A549 (cell line): Measurements from ENCODE around the gene ERP44. TPM values are rescaled to one million over a fixed set of nuclear protein-coding genes. Genes with fewer than 3 reads are reported as not detected.
"Not testable (repeated sequence)": the region's sequence is repeated elsewhere in the genome, so short reads cannot be mapped to it uniquely, and the experiment has no call there.

ENCODE experiments used
- ATAC-seq, 2 experiments: fragments of 200-7000 bp in 1 of 2; fragments of >200 bp in 1 of 2; cut with Nextera tagmentation in 1 of 2; cut with Tn5 transposase in 1 of 2; 3 replicates each; pipeline versions ENCODE4 v1.8.0 to v1.9.1; 2018 to 2020; ENCODE audit warnings: mild to moderate bottlenecking in 1 of 2, moderate library complexity in 1 of 2
- CTCF ChIA-PET: fragments of 300-600 bp; sonication (Branson Sonifier 250); formaldehyde crosslinking; extraction: SDS; loops from one replicate; lab custom pipeline; 2021; ENCODE audit warnings: antibody characterized with exemption, inconsistent platforms; lab: Yijun Ruan, JAX
- POLR2A ChIA-PET: fragments of 350-600 bp; formaldehyde crosslinking; extraction: SDS; loops from one replicate; lab custom pipeline; 2021; ENCODE audit warnings: antibody characterized with exemption, inconsistent platforms; lab: Yijun Ruan, JAX
- DNase-seq, 2 experiments: peaks; one replicate each; pipeline versions ENCODE4 v3.0.0 to v3.0.0-alpha.2; 2011 to 2016; ENCODE audit warnings: low read depth in 1 of 2, low spot score in 1 of 2
- FAIRE-seq: peaks from 2 replicates; lab custom pipeline; 2011; peaks lifted over from hg19 to GRCh38; lab: Jason Lieb, UNC
- H3K27ac ChIP-seq, 2 experiments: fragments of >200 bp; sonication (Bioruptor Twin); formaldehyde crosslinking; 3 replicates each; pipeline ENCODE4 v1.5.1; 2016 to 2017
- H3K4me1 ChIP-seq: fragments of >200 bp; sonication (Bioruptor Twin); formaldehyde crosslinking; 3 replicates; pipeline ENCODE4 v1.6.1; 2016
- H3K4me2 ChIP-seq: fragments of >200 bp; sonication (Bioruptor Twin); formaldehyde crosslinking; 3 replicates; pipeline ENCODE4 v1.6.1; 2016
- H3K4me3 ChIP-seq: fragments of >200 bp; sonication (Bioruptor Twin); formaldehyde crosslinking; 3 replicates; pipeline ENCODE4 v1.5.1; 2016
- H3K9me3 ChIP-seq: fragments of >200 bp; sonication (Bioruptor Twin); formaldehyde crosslinking; 3 replicates; pipeline ENCODE4 v1.6.1; 2016
- BHLHE40 ChIP-seq: IDR thresholded peaks from 2 replicates; pipeline ENCODE4 v1.6.1; 2012; ENCODE audit warnings: low read depth, low read length, inconsistent platforms
- CBX2 ChIP-seq: fragments of 200-600 bp; sonication (generic); IDR thresholded peaks from 2 replicates; pipeline ENCODE4 v1.6.1; 2016; ENCODE audit warnings: low read depth, mild to moderate bottlenecking, borderline replicate concordance
- CBX8 ChIP-seq: fragments of 200-600 bp; sonication (generic); IDR thresholded peaks from 2 replicates; pipeline ENCODE4 v1.6.1; 2016
- CHD2 ChIP-seq: fragments of 150-350 bp; IDR thresholded peaks from 2 replicates; pipeline ENCODE4 v1.6.1; 2014; ENCODE audit warnings: low read length; ENCODE audit not compliant: partially characterized antibody
- CTCF ChIP-seq: fragments of >200 bp; sonication (Bioruptor Twin); formaldehyde crosslinking; IDR thresholded peaks from 3 replicates; pipeline ENCODE4 v1.5.1; 2016
- EP300 ChIP-seq, 2 experiments: fragments of >200 bp; sonication (Bioruptor Twin); formaldehyde crosslinking; IDR thresholded peaks; 2 replicates in 1 of 2; 3 replicates in 1 of 2; pipeline ENCODE4 v1.6.1; 2016 to 2017
- ESRRA ChIP-seq: fragments of 150-350 bp; IDR thresholded peaks from 2 replicates; pipeline ENCODE4 v1.6.1; 2014; ENCODE audit warnings: mild to moderate bottlenecking, low read length, borderline replicate concordance
- FOXS1 ChIP-seq: fragments of 250-450 bp; sonication (Bioruptor Pico); IDR thresholded peaks from 2 replicates; pipeline ENCODE4 v1.5.0; 2020; ENCODE audit warnings: mild to moderate bottlenecking, moderate library complexity
- HES2 ChIP-seq: fragments of >200 bp; sonication (Bioruptor Twin); formaldehyde crosslinking; IDR thresholded peaks from 2 replicates; pipeline ENCODE4 v1.6.1; 2016
- HEYL ChIP-seq: fragments of 250-450 bp; sonication (Bioruptor Pico); IDR thresholded peaks from 2 replicates; pipeline ENCODE4 v1.8.0; 2021; ENCODE audit warnings: mild to moderate bottlenecking, moderate library complexity
- HMGXB4 ChIP-seq: fragments of 250-450 bp; sonication (Bioruptor Pico); IDR thresholded peaks from 2 replicates; pipeline ENCODE4 v1.5.0; 2021; ENCODE audit warnings: mild to moderate bottlenecking, moderate library complexity, borderline replicate concordance
- HOXA7 ChIP-seq: fragments of 250-450 bp; sonication (Bioruptor Pico); IDR thresholded peaks from 2 replicates; pipeline ENCODE4 v1.5.0; 2020; ENCODE audit warnings: mild to moderate bottlenecking, moderate library complexity
- JUNB ChIP-seq: fragments of >200 bp; sonication (Bioruptor Twin); formaldehyde crosslinking; IDR thresholded peaks from 2 replicates; pipeline ENCODE4 v1.6.1; 2016
- MAZ ChIP-seq: fragments of 150-350 bp; IDR thresholded peaks from 2 replicates; pipeline ENCODE4 v1.6.1; 2014; ENCODE audit warnings: antibody characterized with exemption, low read depth, low read length, borderline replicate concordance
- NFE2L2 ChIP-seq: fragments of 150-350 bp; conservative IDR thresholded peaks from 2 replicates; pipeline ENCODE4 v1.6.1; 2014; ENCODE audit warnings: low read length
- NR3C1 ChIP-seq: fragments of >200 bp; sonication (Bioruptor Twin); formaldehyde crosslinking; IDR thresholded peaks from 3 replicates; pipeline ENCODE4 v1.6.1; 2017
- PHF8 ChIP-seq: fragments of 200-600 bp; sonication (generic); IDR thresholded peaks from 2 replicates; pipeline ENCODE4 v1.6.1; 2016; ENCODE audit warnings: low read depth, mild to moderate bottlenecking, antibody characterized with exemption, moderate library complexity, borderline replicate concordance
- POLR2A ChIP-seq: IDR thresholded peaks from 2 replicates; pipeline ENCODE4 v1.6.1; 2012; ENCODE audit warnings: mild to moderate bottlenecking, low read length
- RAD21 ChIP-seq, 2 experiments: fragments of >200 bp in 1 of 2; sonication (Bioruptor Twin) in 1 of 2; formaldehyde crosslinking in 1 of 2; IDR thresholded peaks in 1 of 2; conservative IDR thresholded peaks in 1 of 2; 2 replicates in 1 of 2; 3 replicates in 1 of 2; pipeline ENCODE4 v1.6.1; 2012 to 2018; ENCODE audit warnings: inconsistent platforms in 1 of 2
- RNF2 ChIP-seq: fragments of 200-600 bp; sonication (generic); IDR thresholded peaks from 2 replicates; pipeline ENCODE4 v1.6.1; 2016; ENCODE audit warnings: low read depth, mild to moderate bottlenecking, antibody characterized with exemption, moderate library complexity, borderline replicate concordance
- ZFP36 ChIP-seq: fragments of 450-650 bp; IDR thresholded peaks from 2 replicates; pipeline ENCODE4 v1.6.1; 2014; ENCODE audit warnings: borderline replicate concordance; ENCODE audit not compliant: partially characterized antibody
- WGBS: methylation state at CpG from one replicate; pipeline ENCODE4 v1.1.6; 2017; ENCODE audit errors: missing lambda C conversion rate; 5-methylcytosine and 5-hydroxymethylcytosine counted together
- polyA plus RNA-seq, 4 experiments: library from polyadenylated mRNA; depleted of rRNA in 3 of 4; stranded (reverse); fragments of >200 nt; fragmentation: RNase III in 1 of 4; extraction: RNeasy Plus Mini Kit Qiagen cat#74134 plus additional on column Dnase treatment in 1 of 4; gene quantifications; 2 replicates in 3 of 4; 3 replicates in 1 of 4; pipeline ENCODE4 v1.2.3, GENCODE V29; 2011 to 2017

Gene ERP44
- polyA plus RNA-seq, 2 of the 4 experiments (the other 2 are of a cell fraction) = 12.4 to 19.4 TPM

- CTCF ChIA-PET, H3K4me1 ChIP-seq, FAIRE-seq, ATAC-seq, H3K9me3 ChIP-seq, POLR2A ChIA-PET, DNase-seq, H3K4me3 ChIP-seq, H3K4me2 ChIP-seq, H3K27ac ChIP-seq: not testable (repeated sequence)
- 92% methylated on average over 6 of the region's 6 CpGs for WGBS
Observed at GRCh38 chr9:100140303-100140702, 41.5 kb upstream of the ERP44 start.

- H3K9me3 ChIP-seq, H3K4me2 ChIP-seq, H3K27ac ChIP-seq, POLR2A ChIA-PET, H3K4me3 ChIP-seq, H3K4me1 ChIP-seq, FAIRE-seq: not testable (repeated sequence)
- WGBS = 89% methylated on average over 5 of the region's 5 CpGs
- peak in 1 of 2 experiments; percentile 18 for DNase-seq
- ATAC-seq = peak in 1 of 2 experiments; percentile 54; a peak in 2 of 6 replicates
- TF ChIP-seq CTCF (0 out of 3 replicates have a peak, but pooled peaks have one; percentile 7), RAD21 (conservative IDR thresholded peaks at IDR 0.05 in 1 of 2, IDR thresholded peaks at IDR 0.05 in 1 of 2) (peak in 1 of 2 experiments; percentile 20; a peak in 1 of 5 replicates)
- CTCF ChIA-PET = interaction anchor here (1.1 kb wide), 1 partner anchor 78 kb away, joined by 3 read pairs; no protein-coding TSS in a partner anchor
Observed at GRCh38 chr9:100136799-100137198, 38.0 kb upstream of the ERP44 start.

- ATAC-seq (no peak), FAIRE-seq (no peak), DNase-seq (no peak)
- ChIA-PET POLR2A (no interaction called here), CTCF (no interaction called here)
- H3K27ac ChIP-seq = no peak overlapping the region
- H3K4me1 ChIP-seq = no peaks in the 10 kb centered on the region
- no peak for TF ChIP-seq RAD21 (conservative IDR thresholded peaks at IDR 0.05 in 1 of 2, IDR thresholded peaks at IDR 0.05 in 1 of 2)
- no peak for TF ChIP-seq NR3C1
- no peak for TF ChIP-seq CBX2
- TF ChIP-seq NFE2L2 = no peak
- TF ChIP-seq HMGXB4 (CRISPR knock-in tag) = no peak
- no peak for TF ChIP-seq PHF8
- no peak for TF ChIP-seq HES2
- no peak for TF ChIP-seq ZFP36
- TF ChIP-seq JUNB = no peak
- no peak for TF ChIP-seq RNF2
- TF ChIP-seq HEYL (CRISPR knock-in tag) = no peak
- TF ChIP-seq ESRRA = no peak
- TF ChIP-seq HOXA7 (CRISPR knock-in tag) = no peak
- no peak for TF ChIP-seq POLR2A
- TF ChIP-seq MAZ = no peak
- no peak for TF ChIP-seq CHD2
- TF ChIP-seq CBX8 = no peak
- no peak for TF ChIP-seq BHLHE40
- TF ChIP-seq FOXS1 (CRISPR knock-in tag) = no peak
- TF ChIP-seq EP300 (IDR thresholded peaks at IDR 0.05) = no peak
- 91% methylated on average over 3 of the region's 3 CpGs for WGBS
- no peak overlapping the region for H3K4me2 ChIP-seq
- H3K9me3 ChIP-seq = no peaks in the 10 kb centered on the region
- no peak overlapping the region for H3K4me3 ChIP-seq
Observed at GRCh38 chr9:100134731-100135130, 35.9 kb upstream of the ERP44 start.
